HTERT RPE-1 (cell line): ENCODE data around the gene HLCS.

Source experiments
- in situ Hi-C: fragments of 300-500 bp; cut with MboI; formaldehyde crosslinking; loops from 4 replicates; pipeline ENCODE4 v1.14.3; 2020; ENCODE audit warnings: low sequenced_read_pairs

The HLCS gene

GRCh38 chr21:36750576-36750959 lies 215.9 kb downstream of the HLCS start:
- in situ Hi-C loops, result no loop called here

GRCh38 chr21:36749935-36750575 lies 216.4 kb downstream of the HLCS start:
- in situ Hi-C loops, result no loop called here

DNA sequence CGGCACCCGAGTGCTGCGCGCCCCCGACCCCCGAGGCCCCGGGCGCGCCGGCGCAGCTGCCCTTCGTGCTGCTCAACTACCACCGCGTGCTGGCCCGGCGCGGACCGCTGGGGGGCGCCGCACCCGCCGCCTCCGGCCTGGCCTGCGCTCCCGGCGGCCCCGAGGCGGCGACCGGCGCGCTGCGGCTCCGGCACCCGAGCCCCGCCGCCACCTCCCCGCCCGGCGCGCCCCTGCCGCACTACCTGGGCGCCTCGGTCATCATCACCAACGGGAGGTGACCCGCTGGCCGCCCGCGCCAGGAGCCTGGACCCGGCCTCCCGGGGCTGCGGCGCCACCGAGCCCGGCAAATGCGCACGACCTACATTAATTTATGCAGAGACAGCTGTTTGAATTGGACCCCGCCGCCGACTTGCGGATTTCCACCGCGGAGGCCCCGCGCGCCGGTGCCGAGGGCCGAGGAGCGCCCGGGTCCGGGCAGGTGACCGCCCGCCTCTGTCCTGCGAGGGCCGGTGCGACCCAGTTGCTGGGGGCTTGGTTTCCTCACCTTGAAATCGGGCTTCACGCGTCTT lies 218.6 kb downstream of the HLCS start:
- in situ Hi-C loops, result no loop called here

- in situ Hi-C loops, result no loop called here
Observed at GRCh38 chr21:36747041-36747814, 219.2 kb downstream of the HLCS start.

- in situ Hi-C loops, result no loop called here
Observed at GRCh38 chr21:36745459-36745858, 221.0 kb downstream of the HLCS start.

DNA sequence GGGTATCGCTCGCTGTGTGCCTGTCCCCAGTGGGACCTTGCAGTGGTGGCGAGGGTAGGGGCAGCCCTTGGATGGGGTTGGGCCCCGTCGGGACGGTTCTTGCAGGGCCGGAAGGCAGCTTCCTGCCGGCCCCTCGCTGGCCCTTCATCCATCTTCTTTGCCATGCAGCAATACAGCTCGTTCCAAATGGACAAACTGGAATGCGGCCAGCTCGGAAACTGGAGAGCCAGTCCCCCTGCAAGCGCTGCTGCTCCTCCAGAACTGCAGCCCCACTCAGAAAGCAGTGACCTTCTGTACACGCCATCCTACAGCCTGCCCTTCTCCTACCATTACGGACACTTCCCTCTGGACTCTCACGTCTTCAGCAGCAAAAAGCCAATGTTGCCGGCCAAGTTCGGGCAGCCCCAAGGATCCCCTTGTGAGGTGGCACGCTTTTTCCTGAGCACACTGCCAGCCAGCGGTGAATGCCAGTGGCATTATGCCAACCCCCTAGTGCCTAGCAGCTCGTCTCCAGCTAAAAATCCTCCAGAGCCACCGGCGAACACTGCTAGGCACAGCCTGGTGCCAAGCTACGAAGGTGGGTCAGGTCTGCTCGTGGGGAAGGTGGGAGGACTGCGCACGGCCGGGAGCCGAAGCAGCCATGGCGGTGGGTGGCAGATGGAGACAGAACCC lies 221.8 kb downstream of the HLCS start:
- in situ Hi-C loops, result no loop called here

GRCh38 chr21:36744190-36744559 lies 222.3 kb downstream of the HLCS start:
- in situ Hi-C loops, result no loop called here

GRCh38 chr21:36743446-36743845 lies 223.0 kb downstream of the HLCS start:
- in situ Hi-C loops, result no loop called here

GRCh38 chr21:36743008-36743407 lies 223.5 kb downstream of the HLCS start:
- in situ Hi-C loops, result no loop called here

- in situ Hi-C loops, result no loop called here
Observed at GRCh38 chr21:36741506-36741905, 225.0 kb downstream of the HLCS start.

GRCh38 chr21:36738489-36739126 lies 227.9 kb downstream of the HLCS start:
- in situ Hi-C loops, result no loop called here

DNA sequence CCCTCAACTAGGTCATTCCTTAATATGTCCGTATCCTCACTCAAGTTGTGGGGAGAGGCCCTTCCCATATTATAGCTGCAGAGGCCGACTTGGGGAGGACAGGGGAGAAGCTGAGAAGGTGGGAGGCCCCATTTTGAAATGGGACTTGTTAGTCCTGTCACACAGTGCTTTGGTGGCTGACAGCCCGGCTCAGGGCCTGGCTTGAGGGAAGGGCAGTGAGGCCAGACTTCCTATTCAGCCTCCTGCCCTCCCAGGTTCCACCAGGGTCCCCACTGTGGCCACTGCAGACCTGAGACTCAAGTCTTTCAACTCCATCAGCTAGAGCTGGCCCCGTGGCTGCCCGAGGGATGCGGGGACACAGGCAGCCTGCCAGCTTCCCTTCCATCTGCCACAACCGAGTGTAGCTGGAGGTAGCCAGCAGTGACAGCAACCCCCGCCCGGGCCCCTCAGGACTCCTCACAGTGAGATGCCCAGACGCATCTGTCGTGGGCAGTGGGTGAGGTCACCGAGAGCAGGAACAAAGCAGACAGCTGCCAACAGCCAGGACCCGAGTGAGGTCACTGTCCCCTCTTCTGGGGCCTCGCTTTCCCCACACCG lies 230.6 kb downstream of the HLCS start:
- in situ Hi-C loops, result no loop called here

- in situ Hi-C loops, result no loop called here
Observed at GRCh38 chr21:36735201-36735515, 231.3 kb downstream of the HLCS start.

- in situ Hi-C loops, result no loop called here
Observed at GRCh38 chr21:36734367-36735200, 231.9 kb downstream of the HLCS start.

- in situ Hi-C loops, result no loop called here
Observed at GRCh38 chr21:36733857-36734256, 232.6 kb downstream of the HLCS start.

DNA sequence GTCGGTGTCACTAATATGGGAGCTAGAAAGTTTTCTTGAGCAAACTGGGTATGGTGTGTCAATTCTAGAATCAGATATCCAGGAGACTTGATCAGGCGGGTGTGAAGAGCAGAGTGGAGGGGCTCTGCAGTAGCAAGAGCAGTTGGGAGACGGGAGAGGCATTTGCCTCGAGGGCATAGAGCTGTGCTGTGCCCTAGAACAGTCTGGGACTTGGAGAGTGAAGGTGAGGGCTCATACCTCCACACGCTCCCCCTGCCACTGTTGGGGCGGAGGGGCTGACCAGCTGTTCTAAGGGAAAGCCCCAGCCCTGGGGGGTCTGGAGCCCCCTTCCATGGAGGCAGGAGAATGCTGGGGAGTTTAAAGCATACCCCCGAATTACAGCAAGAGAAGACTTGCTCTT lies 233.7 kb downstream of the HLCS start:
- in situ Hi-C loops, result no loop called here

GRCh38 chr21:36732217-36732616 lies 234.3 kb downstream of the HLCS start:
- in situ Hi-C loops, result no loop called here

DNA sequence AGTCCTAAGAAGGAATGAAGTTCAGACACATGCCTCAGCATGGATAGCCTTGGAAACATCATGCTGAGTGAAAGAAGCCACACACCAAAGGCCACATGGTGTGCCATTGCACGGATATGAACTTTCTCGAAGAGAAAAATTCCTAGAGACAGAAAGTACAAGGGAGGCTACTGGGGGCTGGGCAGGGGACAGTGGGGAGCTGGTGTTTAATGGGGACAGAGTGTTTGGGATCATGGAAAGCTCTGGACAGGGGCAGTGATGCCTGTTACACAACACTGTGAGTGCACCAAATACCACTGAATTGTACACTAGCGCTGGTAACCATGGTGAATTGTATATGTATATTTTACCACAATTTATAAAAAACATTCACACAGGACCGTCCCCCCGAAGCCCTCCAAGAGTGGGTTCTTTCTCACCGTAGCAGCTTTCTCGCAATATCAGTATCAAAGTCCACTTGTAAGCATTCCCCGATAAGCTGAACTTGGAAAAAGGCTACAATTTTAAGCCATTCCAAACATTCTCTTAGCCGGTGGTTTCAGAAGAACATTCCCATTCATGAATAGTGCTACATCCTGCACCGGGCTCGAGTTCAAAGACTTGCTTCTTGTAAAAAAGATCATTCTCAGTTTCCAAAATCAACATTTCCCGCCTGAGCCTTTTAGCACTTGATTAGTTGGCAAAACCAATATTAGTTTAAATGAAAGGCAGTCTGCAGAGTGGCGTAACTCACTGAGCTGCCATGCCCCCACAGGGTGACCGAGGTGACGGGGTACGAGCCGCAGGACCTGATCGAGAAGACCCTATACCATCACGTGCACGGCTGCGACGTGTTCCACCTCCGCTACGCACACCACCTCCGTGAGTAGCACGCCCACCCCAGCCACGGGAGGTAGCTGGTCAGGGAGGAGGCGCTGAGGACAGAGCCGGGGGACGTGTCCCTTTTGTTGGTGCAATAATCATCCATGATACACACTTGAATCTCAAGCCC lies 235.9 kb downstream of the HLCS start:
- in situ Hi-C loops, result no loop called here
